Trophoblast cell (in vitro differentiated cells and primary cell): ENCODE results near the gene RGS14.

Source experiments
- DNase-seq, 2 donors: peaks; one replicate each; pipeline ENCODE4 v3.0.0-alpha.2; 2016
- H2AFZ ChIP-seq: 2 replicates; pipeline ENCODE4 v1.6.1; 2013; ENCODE audit warnings: low read length, moderate library complexity, mild to moderate bottlenecking; ENCODE audit not compliant: insufficient read depth, poor library complexity
- H2AK5ac ChIP-seq: 2 replicates; pipeline ENCODE4 v1.6.1; 2013; ENCODE audit warnings: mild to moderate bottlenecking, low read length
- H2BK120ac ChIP-seq: 2 replicates; pipeline ENCODE4 v1.6.1; 2013; ENCODE audit warnings: low read length, mild to moderate bottlenecking, moderate library complexity; ENCODE audit not compliant: insufficient read depth, poor library complexity
- H2BK12ac ChIP-seq: 2 replicates; pipeline ENCODE4 v1.6.1; 2013; ENCODE audit warnings: mild to moderate bottlenecking, low read length, moderate library complexity
- H2BK5ac ChIP-seq: 2 replicates; pipeline ENCODE4 v1.6.1; 2013; ENCODE audit warnings: low read length, low read depth, moderate library complexity, mild to moderate bottlenecking; ENCODE audit not compliant: poor library complexity
- H3K14ac ChIP-seq: 2 replicates; pipeline ENCODE4 v1.6.1; 2013; ENCODE audit warnings: mild to moderate bottlenecking, low read length
- H3K18ac ChIP-seq: 2 replicates; pipeline ENCODE4 v1.6.1; 2013; ENCODE audit warnings: mild to moderate bottlenecking, low read length
- H3K23ac ChIP-seq: 2 replicates; pipeline ENCODE4 v1.6.1; 2013; ENCODE audit warnings: low read length
- H3K27ac ChIP-seq: 2 replicates; pipeline ENCODE4 v1.5.1; 2013; ENCODE audit warnings: low read depth, mild to moderate bottlenecking, inconsistent platforms, low read length, moderate library complexity
- H3K27me3 ChIP-seq: 2 replicates; pipeline ENCODE4 v1.6.1; 2013; ENCODE audit warnings: inconsistent platforms, mild to moderate bottlenecking, low read length, moderate library complexity; ENCODE audit not compliant: insufficient read depth
- H3K36me3 ChIP-seq, 2 experiments: 1 replicate in 1 of 2; 2 replicates in 1 of 2; pipeline ENCODE4 v1.6.1; 2013; ENCODE audit warnings: low read length in 2 of 2, mild to moderate bottlenecking in 2 of 2, moderate library complexity in 1 of 2; ENCODE audit not compliant: insufficient read depth in 2 of 2, control insufficient read depth in 1 of 2
- H3K4ac ChIP-seq: 2 replicates; pipeline ENCODE4 v1.6.1; 2013; ENCODE audit warnings: low read depth, mild to moderate bottlenecking, low read length, moderate library complexity
- H3K4me1 ChIP-seq, 2 experiments: 1 replicate in 1 of 2; 2 replicates in 1 of 2; pipeline ENCODE4 v1.6.1; 2013; ENCODE audit warnings: low read length in 2 of 2, mild to moderate bottlenecking in 2 of 2, moderate library complexity in 1 of 2; ENCODE audit not compliant: insufficient read depth in 2 of 2, control insufficient read depth in 1 of 2
- H3K4me2 ChIP-seq: 2 replicates; pipeline ENCODE4 v1.6.1; 2013; ENCODE audit warnings: inconsistent platforms, mild to moderate bottlenecking, low read length, moderate library complexity
- H3K4me3 ChIP-seq: 2 replicates; pipeline ENCODE4 v1.5.1; 2013; ENCODE audit warnings: mild to moderate bottlenecking, low read depth, low read length, inconsistent platforms
- H3K79me1 ChIP-seq: one replicate; pipeline ENCODE4 v1.6.1; 2013; ENCODE audit warnings: low read length
- H3K79me2 ChIP-seq: 2 replicates; pipeline ENCODE4 v1.6.1; 2013; ENCODE audit warnings: low read length, mild to moderate bottlenecking; ENCODE audit not compliant: control insufficient read depth, insufficient read depth, poor library complexity
- H3K9ac ChIP-seq: 2 replicates; pipeline ENCODE4 v1.6.1; 2013; ENCODE audit warnings: mild to moderate bottlenecking, low read length
- H3K9me3 ChIP-seq: 2 replicates; pipeline ENCODE4 v1.6.1; 2013; ENCODE audit warnings: low read depth, mild to moderate bottlenecking, control low read depth, inconsistent platforms, low read length; ENCODE audit not compliant: insufficient read depth
- H4K12ac ChIP-seq: 2 replicates; pipeline ENCODE4 v1.6.1; 2013; ENCODE audit warnings: low read depth, mild to moderate bottlenecking, low read length, moderate library complexity
- H4K8ac ChIP-seq: 2 replicates; pipeline ENCODE4 v1.6.1; 2013; ENCODE audit warnings: low read depth, mild to moderate bottlenecking, low read length, moderate library complexity
- H4K91ac ChIP-seq: one replicate; pipeline ENCODE4 v1.6.1; 2013; ENCODE audit warnings: low read depth, mild to moderate bottlenecking, low read length, moderate library complexity
- WGBS: extraction: QIAGEN DNeasy Blood & Tissue Kit; methylation state at CpG from one replicate; pipeline ENCODE4 v1.1.7; 2013; ENCODE audit warnings: missing lambda C conversion rate; ENCODE audit not compliant: insufficient read length, insufficient coverage; ENCODE audit errors: extremely low coverage; 5-methylcytosine and 5-hydroxymethylcytosine counted together

The RGS14 gene

GRCh38 chr5:177356746-177357145 lies 978 bp upstream of the RGS14 start:
- H2BK5ac ChIP-seq, result no peak overlapping the region

GRCh38 chr5:177357146-177357458 lies 622 bp upstream of the RGS14 start:
- Histone ChIP-seq H2BK120ac (no peak overlapping the region), H3K4me1 (peaks cover 1 to 2% of the 10 kb centered on the region in 2 experiments), H2BK12ac (no peak overlapping the region), H3K9ac (no peak overlapping the region), H3K4me3 (no peak overlapping the region), H3K36me3 (no peaks in the 10 kb centered on the region), H4K91ac (no peak overlapping the region), H3K27me3 (no peaks in the 10 kb centered on the region), H2BK5ac (no peak overlapping the region), H3K23ac (no peak overlapping the region), H3K79me1 (peaks cover under 1% of the 10 kb centered on the region), H3K4ac (no peak overlapping the region), H2AFZ (no peak overlapping the region), H3K14ac (no peak overlapping the region), H4K12ac (no peak overlapping the region), H3K79me2 (no peaks in the 10 kb centered on the region), H3K27ac (no peak overlapping the region), H3K9me3 (no peaks in the 10 kb centered on the region), H3K4me2 (no peak overlapping the region), H2AK5ac (no peak overlapping the region), H3K18ac (no peak overlapping the region), H4K8ac (no peak overlapping the region)
- WGBS, result no CpG with 5 or more reads among the region's 5 CpGs
- peak; percentile 54 to 73 for DNase-seq

More at GRCh38 chr5:177356746-177357145, 978 bp upstream of the RGS14 start:
- Histone ChIP-seq H3K9me3 (no peaks in the 10 kb centered on the region), H3K4me3 (no peak overlapping the region), H3K14ac (no peak overlapping the region), H3K9ac (no peak overlapping the region), H3K18ac (no peak overlapping the region), H3K27ac (no peak overlapping the region), H3K4me2 (no peak overlapping the region), H3K36me3 (no peaks in the 10 kb centered on the region), H3K23ac (no peak overlapping the region), H2BK12ac (no peak overlapping the region), H4K91ac (no peak overlapping the region), H2AFZ (no peak overlapping the region), H3K79me2 (peaks cover 1% of the 10 kb centered on the region), H4K12ac (no peak overlapping the region), H2BK120ac (no peak overlapping the region), H3K4ac (no peak overlapping the region), H3K79me1 (peaks cover 3% of the 10 kb centered on the region), H2AK5ac (no peak overlapping the region), H3K4me1 (peaks cover 3 to 4% of the 10 kb centered on the region in 2 experiments), H4K8ac (no peak overlapping the region), H3K27me3 (no peaks in the 10 kb centered on the region)
- no CpG with 5 or more reads among the region's 3 CpGs for WGBS
- no peak for DNase-seq

- H3K4me2 ChIP-seq, result no peak overlapping the region
- no peak overlapping the region for H2BK120ac ChIP-seq
- H2BK12ac ChIP-seq, result no peak overlapping the region
- no peak for DNase-seq
- H2BK5ac ChIP-seq, result no peak overlapping the region
- no peaks in the 10 kb centered on the region for H3K9me3 ChIP-seq
- no peak overlapping the region for H3K9ac ChIP-seq
- H3K79me2 ChIP-seq, result peaks cover 4% of the 10 kb centered on the region
- no peak overlapping the region for H3K14ac ChIP-seq
- H2AK5ac ChIP-seq, result no peak overlapping the region
- peaks cover 0 to 5% of the 10 kb centered on the region in 2 experiments for H3K4me1 ChIP-seq
- WGBS, result no CpG with 5 or more reads among the region's 5 CpGs
- no peaks in the 10 kb centered on the region for H3K36me3 ChIP-seq
- H3K79me1 ChIP-seq, result peaks cover 4% of the 10 kb centered on the region
- H3K4me3 ChIP-seq, result no peak overlapping the region
- H3K23ac ChIP-seq, result no peak overlapping the region
- H3K4ac ChIP-seq, result no peak overlapping the region
- H3K27me3 ChIP-seq, result no peaks in the 10 kb centered on the region
- no peak overlapping the region for H4K91ac ChIP-seq
- no peak overlapping the region for H2AFZ ChIP-seq
- H4K8ac ChIP-seq, result no peak overlapping the region
- H3K27ac ChIP-seq, result no peak overlapping the region
- no peak overlapping the region for H4K12ac ChIP-seq
- no peak overlapping the region for H3K18ac ChIP-seq
Measured at GRCh38 chr5:177358370-177358819, 671 bp downstream of the RGS14 start.

- H3K79me2 ChIP-seq, result peaks cover 4% of the 10 kb centered on the region
- no peak overlapping the region for H3K23ac ChIP-seq
- no peak overlapping the region for H3K4me2 ChIP-seq
- no CpG with 5 or more reads among the region's 6 CpGs for WGBS
- no peaks in the 10 kb centered on the region for H3K27me3 ChIP-seq
- H4K12ac ChIP-seq, result no peak overlapping the region
- no peaks in the 10 kb centered on the region for H3K36me3 ChIP-seq
- H3K79me1 ChIP-seq, result peaks cover 4% of the 10 kb centered on the region
- no peak overlapping the region for H2AK5ac ChIP-seq
- H3K27ac ChIP-seq, result no peak overlapping the region
- H4K8ac ChIP-seq, result no peak overlapping the region
- H2BK120ac ChIP-seq, result no peak overlapping the region
- H3K4me3 ChIP-seq, result no peak overlapping the region
- no peak overlapping the region for H3K14ac ChIP-seq
- no peak overlapping the region for H2BK12ac ChIP-seq
- no peak overlapping the region for H3K18ac ChIP-seq
- no peaks in the 10 kb centered on the region for H3K9me3 ChIP-seq
- no peak overlapping the region for H4K91ac ChIP-seq
- no peak overlapping the region for H2BK5ac ChIP-seq
- no peak overlapping the region for H3K9ac ChIP-seq
- H3K4me1 ChIP-seq, result peaks cover 0 to 5% of the 10 kb centered on the region in 2 experiments
- H3K4ac ChIP-seq, result no peak overlapping the region
- no peak for DNase-seq
- H2AFZ ChIP-seq, result no peak overlapping the region
Measured at GRCh38 chr5:177359451-177359851, 1.7 kb downstream of the RGS14 start.
